Germinal center (tissue), 1 donor: ENCODE results near the gene CGNL1.

Source experiments
- DNase-seq: peaks from one replicate; pipeline ENCODE4 v3.0.0; 2012; ENCODE audit warnings: mixed read lengths, low spot score

Gene CGNL1

DNA sequence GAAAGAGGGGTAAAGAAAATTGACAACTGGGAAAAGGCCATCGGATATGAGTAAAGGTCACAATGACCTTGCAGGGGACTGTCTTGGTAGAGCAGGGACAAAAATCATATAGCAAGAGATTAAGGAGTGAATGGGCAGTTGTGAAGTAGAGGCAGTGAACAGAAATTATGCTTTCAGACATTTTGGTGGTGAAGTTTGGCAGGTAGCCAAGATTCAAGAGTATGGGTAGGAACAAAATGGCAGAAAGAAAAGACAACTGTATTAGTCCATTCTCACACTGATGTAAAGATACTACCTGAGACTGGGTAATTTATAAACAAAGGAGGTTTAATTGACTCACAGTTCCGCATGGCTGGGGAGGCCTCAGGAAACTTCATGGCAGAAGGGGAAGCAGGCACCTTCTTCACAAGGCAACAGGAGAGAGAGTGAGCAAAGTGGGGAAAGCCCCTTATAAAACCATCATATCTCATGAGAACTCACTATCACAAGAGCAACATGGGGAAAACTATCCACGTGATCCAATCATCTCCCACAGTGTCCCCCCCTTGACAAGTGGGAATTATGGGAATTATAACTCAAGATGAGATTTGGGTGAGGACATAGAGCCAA, 84.0 kb downstream of the CGNL1 start:
- no peak for DNase-seq

DNA sequence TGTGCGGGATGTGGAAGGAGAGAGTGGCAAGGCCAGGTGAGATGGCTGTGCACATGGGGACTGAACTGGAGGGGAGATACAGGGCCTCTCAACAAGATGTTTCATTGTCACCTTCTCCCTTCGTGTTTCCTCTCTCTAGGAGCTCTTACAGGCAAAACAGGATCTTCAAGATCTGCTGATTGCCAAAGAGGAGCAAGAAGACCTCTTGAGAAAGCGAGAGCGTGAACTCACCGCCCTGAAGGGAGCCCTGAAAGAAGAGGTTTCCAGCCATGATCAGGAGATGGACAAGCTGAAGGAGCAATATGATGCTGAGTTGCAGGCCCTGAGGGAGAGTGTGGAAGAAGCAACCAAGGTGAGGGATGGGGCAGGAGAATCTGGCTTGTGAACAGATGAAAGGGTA, 85.2 kb downstream of the CGNL1 start:
- no peak for DNase-seq

- DNase-seq = no peak
These were observed 86.1 kb downstream of the CGNL1 start for GRCh38 chr15:57462381-57462780.

DNA sequence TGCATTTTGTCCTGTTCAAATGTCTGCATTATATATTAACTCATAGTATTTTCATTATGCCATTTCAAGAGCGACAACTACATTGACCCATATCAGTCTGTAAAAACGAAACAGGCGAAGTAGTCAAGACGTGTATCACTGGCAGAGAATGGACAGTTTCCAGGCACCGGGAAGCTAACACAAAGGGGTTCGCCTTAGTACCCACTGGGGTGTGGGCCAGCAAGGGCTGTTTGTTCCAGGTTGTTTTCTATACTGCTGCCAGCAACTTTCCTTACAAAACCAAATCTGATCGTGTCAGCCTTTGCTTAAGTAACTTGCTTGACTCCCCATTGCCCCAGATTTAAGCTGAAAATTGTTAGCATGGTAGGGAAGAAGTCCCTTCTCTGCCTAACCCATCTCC, 87.1 kb downstream of the CGNL1 start:
- DNase-seq = no peak

DNA sequence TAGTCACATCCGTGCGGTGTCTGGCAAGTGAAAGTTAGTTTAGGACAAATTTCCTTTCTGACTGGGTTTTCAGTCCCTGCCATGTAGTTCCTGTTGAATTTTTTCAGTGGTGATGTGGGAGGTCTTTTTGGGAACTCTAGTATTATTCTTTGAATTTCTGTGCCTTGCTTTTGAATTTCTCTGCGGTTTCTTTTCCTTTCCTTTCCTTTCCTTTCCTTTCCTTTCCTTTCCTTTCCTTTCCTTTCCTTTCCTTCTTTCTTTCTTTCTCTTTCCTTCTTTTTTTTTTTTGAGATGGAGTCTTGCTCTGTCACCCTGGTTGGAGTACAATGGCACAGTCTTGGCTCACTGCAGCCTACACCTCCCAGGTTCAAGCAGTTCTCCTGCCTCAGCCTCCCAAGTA, 88.2 kb downstream of the CGNL1 start:
- DNase-seq = no peak

DNA sequence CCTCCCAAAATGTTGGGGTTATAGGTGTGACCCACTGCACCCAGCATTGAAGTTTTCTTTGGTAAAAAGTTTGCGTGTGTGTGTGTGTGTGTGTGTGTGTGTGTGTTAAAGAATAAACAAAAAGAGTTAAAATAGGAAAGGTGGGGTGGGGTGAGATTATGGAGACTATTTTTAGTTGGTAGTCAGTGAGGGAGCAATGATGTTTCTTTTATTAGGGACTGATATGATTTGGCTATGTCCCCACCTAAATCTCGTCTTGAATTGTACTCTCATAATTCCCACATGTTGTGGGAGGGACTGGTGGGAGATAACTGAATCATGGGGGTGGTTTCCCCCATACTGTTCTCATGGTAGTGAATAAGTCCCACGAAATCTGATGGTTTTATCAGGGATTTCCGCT, 92.2 kb downstream of the CGNL1 start:
- DNase-seq = no peak

GRCh38 chr15:57470543-57470942, 94.2 kb downstream of the CGNL1 start:
- no peak for DNase-seq

GRCh38 chr15:57472861-57473260, 96.6 kb downstream of the CGNL1 start:
- no peak for DNase-seq

DNA sequence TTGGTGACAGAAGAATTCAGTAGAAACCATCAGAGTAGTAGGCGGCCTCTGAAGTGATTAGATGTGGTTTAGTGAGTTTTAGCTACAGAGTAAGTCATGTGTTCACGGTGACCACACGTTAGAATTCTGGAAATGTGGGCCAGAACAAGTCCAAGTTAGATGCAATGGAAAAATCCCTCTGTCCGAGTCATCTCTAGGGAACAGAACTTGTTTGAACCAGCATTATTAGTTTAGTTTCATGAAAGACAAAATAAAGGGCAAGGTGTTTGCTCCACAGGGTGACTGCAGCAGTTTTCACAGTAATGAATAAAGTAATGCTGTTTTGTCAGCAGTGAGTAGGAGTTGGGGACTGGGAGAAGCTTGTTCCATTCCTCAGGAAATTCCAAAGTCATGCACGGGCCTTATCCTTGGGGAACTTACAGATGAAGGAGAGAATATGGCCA, 100.2 kb downstream of the CGNL1 start:
- DNase-seq = no peak

DNA sequence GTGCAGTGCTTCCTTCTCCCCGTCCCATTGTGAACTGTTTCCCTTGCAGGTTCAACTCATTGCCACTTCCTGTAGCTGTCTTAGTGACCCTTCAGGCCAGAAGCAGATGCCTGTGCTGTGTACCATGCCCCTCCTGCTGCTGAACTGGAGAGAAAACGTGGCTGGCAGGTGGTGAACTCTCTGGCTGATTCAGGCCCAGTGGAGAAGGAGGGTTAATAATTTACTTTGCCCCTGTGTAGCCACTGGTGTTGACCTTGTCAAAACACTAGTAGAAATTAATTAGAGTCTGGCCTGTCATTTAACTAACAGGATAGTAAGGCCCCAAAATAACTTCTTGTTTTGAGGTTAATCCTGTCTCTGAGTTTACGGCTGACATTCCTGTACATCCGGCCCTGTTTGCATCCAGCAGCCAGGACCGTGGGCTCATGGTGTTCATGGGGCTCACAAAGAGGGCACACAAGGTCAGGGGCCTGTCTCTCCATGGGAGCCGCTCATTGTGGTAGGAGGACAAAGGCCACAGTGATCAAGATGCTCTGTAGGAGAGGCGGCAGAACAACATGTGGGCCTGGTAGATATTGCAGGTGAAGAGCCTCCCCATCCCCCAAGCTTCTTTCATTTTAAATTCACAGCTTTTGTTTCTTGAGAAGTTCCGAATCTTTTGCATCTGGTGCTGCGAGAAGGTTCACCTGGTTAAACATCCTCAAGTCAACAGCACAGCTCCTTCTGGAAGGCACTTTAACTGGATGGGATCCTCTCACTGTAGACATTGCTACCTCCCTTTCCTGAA, 101.6 kb downstream of the CGNL1 start:
- DNase-seq = no peak

GRCh38 chr15:57479005-57479404, 102.7 kb downstream of the CGNL1 start:
- DNase-seq = no peak

DNA sequence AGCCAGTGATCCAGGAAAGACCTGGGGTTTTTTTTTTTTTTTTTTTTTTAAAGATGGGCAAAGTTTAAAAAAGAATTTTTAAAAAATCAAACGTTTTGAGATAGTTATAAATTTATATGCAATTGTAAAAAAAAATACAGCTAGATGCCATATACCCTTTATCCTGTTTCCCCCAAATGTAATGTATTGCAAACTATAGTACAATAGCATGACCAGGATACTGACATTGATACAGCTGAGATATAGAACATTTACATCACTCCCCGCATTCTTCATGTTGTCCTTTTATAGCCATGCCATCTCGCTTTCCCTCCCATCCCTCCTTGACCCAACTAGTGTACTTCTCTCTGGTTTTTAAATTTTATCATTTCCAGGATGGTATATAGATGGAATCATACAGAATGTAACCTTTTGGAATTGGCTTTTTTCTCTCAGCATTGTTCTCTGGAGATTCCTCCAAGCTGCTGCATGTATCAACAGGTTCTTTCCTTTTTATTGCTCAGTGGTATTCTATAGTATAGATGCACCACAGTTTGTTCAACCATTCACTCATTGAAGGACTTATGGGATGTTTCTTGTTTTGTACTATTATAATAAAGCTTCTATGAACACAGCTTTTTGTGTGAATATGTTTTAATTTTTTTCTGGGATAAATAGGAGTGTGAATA, 104.9 kb downstream of the CGNL1 start:
- no peak for DNase-seq

GRCh38 chr15:57485869-57486268, 109.6 kb downstream of the CGNL1 start:
- no peak for DNase-seq

- DNase-seq = no peak
These were observed 110.5 kb downstream of the CGNL1 start for GRCh38 chr15:57486833-57487232.

DNA sequence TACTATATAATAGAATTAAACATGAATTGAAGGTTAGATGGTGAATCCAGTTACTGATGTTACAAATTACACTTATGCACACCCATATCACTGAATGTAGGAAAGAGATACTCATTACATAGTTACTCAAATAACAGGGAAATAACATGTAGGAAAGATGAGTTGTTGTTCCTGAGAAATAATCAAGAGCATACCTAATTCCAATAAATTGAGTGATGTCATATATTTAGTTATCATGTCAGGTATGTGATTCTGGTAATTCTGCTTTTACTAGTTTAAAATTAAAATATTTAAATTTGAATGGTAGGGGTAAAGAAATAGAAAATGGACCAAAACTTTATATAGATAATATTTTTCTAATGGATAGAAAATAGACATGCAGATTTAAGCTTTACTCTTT, 112.8 kb downstream of the CGNL1 start:
- no peak for DNase-seq

DNA sequence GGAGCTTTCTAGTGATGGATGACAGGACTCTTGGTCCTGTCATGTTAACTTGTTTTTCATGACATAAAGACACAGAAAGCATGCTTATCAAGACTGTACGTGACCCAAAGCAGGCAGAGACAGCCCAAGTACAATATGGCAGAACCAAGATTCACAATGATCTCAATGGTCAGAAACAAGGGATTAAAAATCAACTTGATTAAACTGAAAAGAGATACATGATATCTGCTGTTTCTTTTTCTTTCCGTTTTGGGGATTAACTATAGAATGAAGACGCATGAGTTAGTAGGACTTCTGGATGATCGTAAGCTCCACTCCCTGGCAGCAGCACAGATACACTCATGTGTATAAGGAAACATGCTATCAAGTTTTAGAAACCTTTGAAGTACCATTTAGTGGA, 117.0 kb downstream of the CGNL1 start:
- no peak for DNase-seq

GRCh38 chr15:57494581-57494980, 118.3 kb downstream of the CGNL1 start:
- DNase-seq = no peak

DNA sequence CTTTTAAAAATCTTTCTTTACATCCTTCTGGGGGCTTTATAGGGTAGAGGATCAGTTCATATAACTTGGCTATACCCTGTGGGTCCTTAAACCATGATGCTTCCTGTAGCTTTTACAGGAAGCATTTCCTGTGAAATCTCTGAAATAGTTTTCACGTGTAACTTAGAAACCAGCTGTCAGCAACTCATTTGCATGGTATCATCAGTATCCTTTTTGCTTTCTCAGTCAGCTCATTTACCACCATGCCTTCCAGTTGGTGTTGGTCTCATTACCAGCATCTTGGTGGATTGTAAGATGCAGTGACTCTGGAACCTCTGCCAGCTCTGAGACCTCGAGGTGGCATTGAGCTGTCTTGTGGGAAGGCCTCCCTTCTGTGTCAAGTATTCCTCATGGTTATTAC, 118.7 kb downstream of the CGNL1 start:
- no peak for DNase-seq

GRCh38 chr15:57495554-57496165, 119.4 kb downstream of the CGNL1 start:
- no peak for DNase-seq

DNA sequence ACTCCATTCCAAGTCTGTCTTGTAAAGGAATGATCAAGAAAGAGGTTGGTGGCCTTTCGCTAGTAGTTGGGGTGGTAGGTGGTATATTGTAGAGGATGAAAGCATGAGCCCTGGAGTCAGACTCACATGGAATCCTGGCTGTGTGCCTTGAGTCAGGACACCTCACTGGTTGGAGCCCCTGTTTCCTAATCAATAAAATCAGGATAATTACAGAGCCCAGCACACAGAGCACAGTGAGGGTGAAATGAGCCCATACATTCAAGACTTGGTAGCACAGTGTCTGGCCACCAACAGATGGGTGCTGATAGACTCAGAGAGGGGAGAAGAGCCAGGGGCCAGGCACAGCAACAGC, 120.3 kb downstream of the CGNL1 start:
- DNase-seq = no peak

DNA sequence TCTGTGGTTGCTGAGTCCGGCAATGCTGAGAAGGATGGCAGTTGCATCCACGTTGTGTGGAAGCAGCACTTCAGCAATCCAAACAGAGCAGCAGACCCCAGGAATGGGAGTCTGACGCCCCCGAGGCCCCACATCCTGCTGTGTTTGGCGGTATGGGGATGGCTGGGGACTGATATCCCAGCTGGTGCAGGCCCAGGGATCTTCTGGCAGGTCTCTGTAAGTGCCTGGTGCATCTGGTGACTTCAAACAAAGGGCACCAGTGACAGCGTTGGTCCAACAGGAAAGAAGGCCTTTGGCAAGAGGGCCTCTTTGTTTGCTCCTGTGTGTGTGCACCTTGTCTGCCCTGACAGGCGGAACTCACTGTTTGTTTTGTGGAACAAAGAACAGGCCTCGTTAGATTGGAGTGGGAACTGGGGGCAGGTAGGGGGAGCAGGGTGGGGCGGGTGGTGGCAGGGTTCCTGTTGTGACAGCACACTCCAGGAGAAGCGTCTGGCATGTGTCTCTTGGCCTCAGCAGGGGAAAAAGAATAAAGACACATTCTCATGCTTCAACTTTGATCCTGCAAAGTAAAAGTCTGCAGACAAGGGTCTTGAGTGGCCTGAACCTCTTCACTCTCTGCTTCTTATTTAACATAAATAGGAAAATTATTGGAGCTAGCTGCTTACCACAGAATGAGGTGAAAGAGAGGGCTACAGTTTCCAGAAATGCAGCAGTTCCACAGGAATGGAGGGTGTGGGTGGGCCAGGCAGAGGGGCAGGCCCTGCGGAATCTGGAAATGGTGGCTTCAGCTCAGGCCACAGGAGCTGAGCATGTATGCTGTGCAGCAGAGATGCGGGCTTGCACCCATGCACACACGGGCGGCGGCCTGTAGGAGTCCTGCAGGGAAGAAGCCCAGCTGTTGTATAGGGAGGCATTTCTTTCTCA, 120.9 kb downstream of the CGNL1 start:
- DNase-seq = no peak

DNA sequence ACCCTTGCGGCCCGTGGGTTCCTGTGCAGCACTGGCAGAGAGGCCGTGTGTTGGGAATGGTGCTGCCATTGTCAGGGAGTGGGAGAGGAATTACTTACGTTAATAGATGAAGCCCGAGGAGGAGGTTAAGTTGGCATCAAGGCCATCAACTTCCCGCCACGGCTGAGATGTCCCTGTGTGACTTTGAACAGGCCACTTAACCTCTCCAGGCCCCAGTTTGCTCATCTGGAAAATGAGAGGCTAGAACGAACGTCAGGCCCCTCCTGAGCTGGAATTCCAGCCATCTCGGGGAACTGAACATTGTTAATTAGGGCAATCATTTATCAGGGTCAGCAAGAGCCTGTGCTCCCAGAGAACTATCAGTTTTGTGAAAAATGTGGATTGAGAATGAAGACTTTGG, 124.0 kb downstream of the CGNL1 start:
- no peak for DNase-seq
